ENCODE results near the gene ARHGAP11A.

GRCh38 chr15:32652178-32652577 lies 36.9 kb downstream of the ARHGAP11A start:
- no peak for TF ChIP-seq CTCF (IDR thresholded peaks at IDR 0.05; ENCODE audit: low read depth, low read length)
- no peak for TF ChIP-seq EZH2phosphoT487 (IDR thresholded peaks at IDR 0.05; ENCODE audit: low read depth)

All from OCI-LY3 (cell line).